Naive thymus-derived CD8-positive, alpha-beta T cell (primary cell): Measurements from ENCODE around the gene STPG3. TPM values are rescaled to one million over a fixed set of nuclear protein-coding genes. Genes with fewer than 3 reads are reported as not detected.
A peak's percentile ranks its signal among the peaks of the same experiment; 100 is the strongest.

ENCODE experiments used
- ATAC-seq, 2 donors: fragments of 150-1000 bp; cut with Tn5 transposase in 1 of 2; sonication (Bioruptor Pico), chemical (Tn5 transposase) in 1 of 2; 1 replicate in 1 of 2; 2 replicates in 1 of 2; pipeline ENCODE4 v1.10.0; 2021; ENCODE audit warnings: mild to moderate bottlenecking in 2 of 2, moderate library complexity in 2 of 2
- POLR2A ChIA-PET: fragments of 350-600 bp; sonication (Branson Sonifier 250); formaldehyde crosslinking; loops from one replicate; lab custom pipeline; 2021; ENCODE audit warnings: antibody characterized with exemption; lab: Charles Lee
- DNase-seq, 10 donors: peaks; one replicate each; pipeline versions ENCODE4 v3.0.0 to v3.0.0-alpha.2; 2020 to 2022
- H3K27ac Mint-ChIP-seq, 10 donors: one replicate each; pipeline ENCODE4 v1.8.0; 2020 to 2022; ENCODE audit warnings: mild to moderate bottlenecking in 10 of 10, mixed read lengths in 10 of 10, moderate library complexity in 4 of 10, inconsistent platforms in 1 of 10
- H3K27me3 Mint-ChIP-seq, 5 donors: one replicate each; pipeline ENCODE4 v1.8.0; 2021 to 2022; ENCODE audit warnings: mixed read lengths in 5 of 5
- H3K36me3 Mint-ChIP-seq, 3 donors: one replicate each; pipeline ENCODE4 v1.8.0; 2020 to 2022; ENCODE audit warnings: mixed read lengths in 3 of 3, mild to moderate bottlenecking in 2 of 3, inconsistent platforms in 1 of 3
- H3K4me1 Mint-ChIP-seq, 4 donors: one replicate each; pipeline ENCODE4 v1.8.0; 2021 to 2022; ENCODE audit warnings: mixed read lengths in 4 of 4
- H3K4me3 Mint-ChIP-seq, 10 donors: one replicate each; pipeline ENCODE4 v1.8.0; 2020 to 2022; ENCODE audit warnings: mild to moderate bottlenecking in 10 of 10, mixed read lengths in 10 of 10, moderate library complexity in 6 of 10, inconsistent platforms in 1 of 10
- H3K9me3 Mint-ChIP-seq, 9 donors: one replicate each; pipeline ENCODE4 v1.8.0; 2020 to 2022; ENCODE audit warnings: mixed read lengths in 9 of 9, mild to moderate bottlenecking in 3 of 9, inconsistent platforms in 1 of 9, moderate library complexity in 1 of 9
- polyA plus RNA-seq, 3 donors: library from polyadenylated mRNA; unstranded; fragments of 300-500 nt; fragmentation: Illumina TruSeq; gene quantifications; one replicate each; pipeline ENCODE4 v1.2.3, GENCODE V29; 2021
- total RNA-seq, 8 experiments: library from RNA in 2 of 8; stranded (reverse) in 2 of 8; gene quantifications; one replicate each; pipeline ENCODE4 v1.2.3 and lab custom pipeline; 2021 to 2026

The STPG3 gene
- total and polyA plus RNA-seq, 5 experiments from 2014 or later: not detected

DNA sequence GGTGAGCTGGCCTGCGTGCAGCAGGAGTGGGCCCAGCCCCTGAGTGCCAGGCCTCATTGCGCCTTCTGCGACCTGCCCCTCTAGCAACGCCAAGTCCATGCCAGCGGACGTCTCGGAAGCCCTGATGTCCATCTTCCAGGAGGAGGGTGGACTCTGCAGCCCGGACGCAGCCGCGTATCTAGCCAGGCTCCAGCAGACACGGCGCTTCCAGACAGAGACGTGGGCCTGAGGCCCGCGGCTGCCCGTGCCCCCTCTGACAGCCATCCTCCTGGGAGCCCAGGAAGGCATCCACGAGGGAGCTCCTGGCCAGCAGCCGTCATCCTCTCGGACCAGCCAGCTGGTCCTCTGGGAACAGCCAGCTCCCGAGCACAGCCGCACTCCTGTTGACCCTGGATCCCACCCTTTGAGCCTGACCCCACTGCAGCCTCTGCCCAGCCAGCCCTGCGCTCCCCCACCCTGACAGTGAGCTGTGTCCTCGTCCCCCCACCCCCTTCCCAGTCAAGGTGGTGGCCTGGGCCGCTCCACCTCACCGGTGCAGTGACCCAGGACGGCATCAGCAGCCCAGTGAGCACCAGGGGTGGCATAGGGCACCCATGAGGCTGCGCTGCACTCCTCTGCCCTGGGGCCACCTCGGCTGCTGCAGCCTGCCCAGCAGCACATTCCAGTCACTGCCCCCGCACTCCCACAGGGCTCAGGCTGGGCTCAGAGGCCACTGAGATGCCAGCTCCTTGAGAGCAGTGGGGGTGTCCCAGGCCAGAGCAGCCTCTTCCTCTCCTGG is 34.7 kb upstream of the STPG3 start:
- ATAC-seq: no peak
- no peaks in the 10 kb centered on the region for H3K27me3 Mint-ChIP-seq

GRCh38 chr9:137217276-137218211 is 33.5 kb upstream of the STPG3 start:
- H3K27ac Mint-ChIP-seq: peak overlapping the region in 1 of 10 donors; percentile 15

More for the DNA sequence above, 34.7 kb upstream of the STPG3 start:
- Mint-ChIP-seq H3K9me3 (no peaks in the 10 kb centered on the region), H3K4me1 (peaks cover 0 to 3% (median 0%) of the 10 kb centered on the region in 4 donors), H3K4me3 (peak overlapping the region in 1 of 10 donors; percentile 41), H3K36me3 (no peaks in the 10 kb centered on the region), H3K27ac (no peak overlapping the region)
- DNase-seq: no peak
- POLR2A ChIA-PET: interaction anchor here (0.6 kb wide), 1 partner anchor 441 kb away, joined by 3 read pairs; no protein-coding TSS in a partner anchor

GRCh38 chr9:137218212-137218753 is 32.8 kb upstream of the STPG3 start:
- Mint-ChIP-seq H3K9me3 (no peaks in the 10 kb centered on the region), H3K27ac (no peak overlapping the region), H3K4me3 (peak overlapping the region in 1 of 10 donors; percentile 10), H3K36me3 (no peaks in the 10 kb centered on the region), H3K27me3 (no peaks in the 10 kb centered on the region), H3K4me1 (peaks cover 1 to 6% (median 3%) of the 10 kb centered on the region in 4 donors)
- POLR2A ChIA-PET: interaction anchor here (1.1 to 1.3 kb wide), 2 partner anchors 8 to 36 kb away, joined by 3 read pairs; no protein-coding TSS in a partner anchor
- DNase-seq: no peak
- ATAC-seq: no peak

More at GRCh38 chr9:137217276-137218211, 33.5 kb upstream of the STPG3 start:
- Mint-ChIP-seq H3K27me3 (no peaks in the 10 kb centered on the region), H3K9me3 (no peaks in the 10 kb centered on the region), H3K36me3 (no peaks in the 10 kb centered on the region), H3K4me1 (peaks cover 0 to 3% (median 0%) of the 10 kb centered on the region in 4 donors), H3K4me3 (peak overlapping the region in 3 of 10 donors; percentile 15 to 36 (median 33))
- DNase-seq (no peak), ATAC-seq (no peak)
- POLR2A ChIA-PET: no interaction called here

- DNase-seq (no peak), ATAC-seq (no peak)
- no peaks in the 10 kb centered on the region for H3K9me3 Mint-ChIP-seq
- POLR2A ChIA-PET: interaction anchor here (0.5 to 1.5 kb wide), 4 partner anchors 8 to 856 kb away, joined by 3 to 4 read pairs (median 3); partner anchors contain the start of gene LCN8
- H3K4me3 Mint-ChIP-seq: peak overlapping the region in 1 of 10 donors; percentile 10
- H3K4me1 Mint-ChIP-seq: peaks cover 1 to 6% (median 3%) of the 10 kb centered on the region in 4 donors
- no peaks in the 10 kb centered on the region for H3K36me3 Mint-ChIP-seq
- H3K27ac Mint-ChIP-seq: no peak overlapping the region
- no peaks in the 10 kb centered on the region for H3K27me3 Mint-ChIP-seq
Measured at GRCh38 chr9:137218754-137219271, 32.3 kb upstream of the STPG3 start.

- Mint-ChIP-seq H3K4me1 (peaks cover 1 to 7% (median 6%) of the 10 kb centered on the region in 4 donors), H3K27ac (peak overlapping the region in 1 of 10 donors; percentile 71), H3K4me3 (peak overlapping the region in 4 of 10 donors; percentile 23 to 58 (median 39)), H3K27me3 (no peaks in the 10 kb centered on the region), H3K36me3 (no peaks in the 10 kb centered on the region), H3K9me3 (no peaks in the 10 kb centered on the region)
- DNase-seq: no peak
- no peak for ATAC-seq
- POLR2A ChIA-PET: interaction anchor here (0.7 to 1.5 kb wide), 5 partner anchors 21 to 857 kb away, joined by 3 to 6 read pairs (median 3); partner anchors contain the start of gene TUBB4B
Measured at GRCh38 chr9:137219757-137220316, 31.2 kb upstream of the STPG3 start.

- no peak for ATAC-seq
- peak overlapping the region in 7 of 10 donors; percentile 15 to 75 (median 58) for H3K4me3 Mint-ChIP-seq
- POLR2A ChIA-PET: interaction anchor here (0.9 to 1.5 kb wide), 5 partner anchors 21 to 858 kb away, joined by 3 to 6 read pairs (median 3); partner anchors contain the start of genes ANAPC2, SSNA1 and TUBB4B
- H3K27ac Mint-ChIP-seq: peak overlapping the region in 1 of 10 donors; percentile 71
- peaks cover 1 to 10% (median 6%) of the 10 kb centered on the region in 4 donors for H3K4me1 Mint-ChIP-seq
- H3K9me3 Mint-ChIP-seq: no peaks in the 10 kb centered on the region
- no peaks in the 10 kb centered on the region for H3K27me3 Mint-ChIP-seq
- no peaks in the 10 kb centered on the region for H3K36me3 Mint-ChIP-seq
- no peak for DNase-seq
Measured at GRCh38 chr9:137220317-137221094, 30.6 kb upstream of the STPG3 start.

- ATAC-seq (no peak), DNase-seq (no peak)
- H3K4me3 Mint-ChIP-seq: peak overlapping the region in 6 of 10 donors; percentile 38 to 75 (median 60)
- H3K9me3 Mint-ChIP-seq: no peaks in the 10 kb centered on the region
- H3K27ac Mint-ChIP-seq: no peak overlapping the region
- no peaks in the 10 kb centered on the region for H3K36me3 Mint-ChIP-seq
- POLR2A ChIA-PET: interaction anchor here (1.0 to 4.8 kb wide), 4 partner anchors 17 to 50 kb away, joined by 3 to 85 read pairs (median 5); partner anchors contain the start of genes ANAPC2, NDOR1, SSNA1 and TMEM203
- no peaks in the 10 kb centered on the region for H3K27me3 Mint-ChIP-seq
- H3K4me1 Mint-ChIP-seq: peaks cover 1 to 10% (median 6%) of the 10 kb centered on the region in 4 donors
Measured at GRCh38 chr9:137221095-137221505, 30.0 kb upstream of the STPG3 start.

DNA sequence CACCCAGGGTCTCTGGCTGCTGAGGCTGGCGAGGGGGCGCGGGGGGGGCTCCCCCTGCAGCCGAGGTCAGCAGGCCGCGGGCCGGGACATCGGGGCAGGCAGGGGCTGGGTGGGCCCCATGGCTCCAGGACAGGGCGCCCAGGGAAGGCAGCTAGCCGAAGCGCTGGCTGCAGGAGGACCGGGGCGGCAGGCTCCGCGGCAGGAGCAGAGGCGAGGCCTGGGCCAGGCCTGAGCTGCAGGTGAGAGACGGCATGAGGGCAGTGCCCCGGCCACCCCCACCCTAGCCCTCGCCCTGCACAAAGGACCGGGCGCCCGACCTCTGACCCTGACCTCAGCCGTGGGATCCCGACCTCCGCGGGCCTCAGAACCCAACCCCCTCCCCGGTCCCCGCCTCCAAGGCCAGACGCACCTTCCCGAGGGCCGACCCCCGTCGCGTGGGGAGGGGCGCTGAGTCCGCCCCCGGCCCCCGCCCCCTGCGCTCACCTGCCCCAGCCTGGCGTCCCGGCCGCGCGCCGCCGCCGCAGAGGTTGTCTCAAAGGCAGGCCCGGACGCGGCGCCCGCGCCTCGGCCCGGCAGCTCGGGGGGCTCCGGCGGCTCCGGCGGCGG is 29.5 kb upstream of the STPG3 start:
- H3K4me3 Mint-ChIP-seq: no peak overlapping the region
- peaks cover 1 to 10% (median 6%) of the 10 kb centered on the region in 4 donors for H3K4me1 Mint-ChIP-seq
- no peaks in the 10 kb centered on the region for H3K9me3 Mint-ChIP-seq
- no peaks in the 10 kb centered on the region for H3K36me3 Mint-ChIP-seq
- no peaks in the 10 kb centered on the region for H3K27me3 Mint-ChIP-seq
- peak in 1 of 10 donors; percentile 22 for DNase-seq
- POLR2A ChIA-PET: interaction anchor here (0.5 to 4.8 kb wide), 3 partner anchors 17 to 106 kb away, joined by 3 to 85 read pairs (median 3); partner anchors contain the start of genes NDOR1, TMEM203 and TPRN
- no peak overlapping the region for H3K27ac Mint-ChIP-seq
- no peak for ATAC-seq

DNA sequence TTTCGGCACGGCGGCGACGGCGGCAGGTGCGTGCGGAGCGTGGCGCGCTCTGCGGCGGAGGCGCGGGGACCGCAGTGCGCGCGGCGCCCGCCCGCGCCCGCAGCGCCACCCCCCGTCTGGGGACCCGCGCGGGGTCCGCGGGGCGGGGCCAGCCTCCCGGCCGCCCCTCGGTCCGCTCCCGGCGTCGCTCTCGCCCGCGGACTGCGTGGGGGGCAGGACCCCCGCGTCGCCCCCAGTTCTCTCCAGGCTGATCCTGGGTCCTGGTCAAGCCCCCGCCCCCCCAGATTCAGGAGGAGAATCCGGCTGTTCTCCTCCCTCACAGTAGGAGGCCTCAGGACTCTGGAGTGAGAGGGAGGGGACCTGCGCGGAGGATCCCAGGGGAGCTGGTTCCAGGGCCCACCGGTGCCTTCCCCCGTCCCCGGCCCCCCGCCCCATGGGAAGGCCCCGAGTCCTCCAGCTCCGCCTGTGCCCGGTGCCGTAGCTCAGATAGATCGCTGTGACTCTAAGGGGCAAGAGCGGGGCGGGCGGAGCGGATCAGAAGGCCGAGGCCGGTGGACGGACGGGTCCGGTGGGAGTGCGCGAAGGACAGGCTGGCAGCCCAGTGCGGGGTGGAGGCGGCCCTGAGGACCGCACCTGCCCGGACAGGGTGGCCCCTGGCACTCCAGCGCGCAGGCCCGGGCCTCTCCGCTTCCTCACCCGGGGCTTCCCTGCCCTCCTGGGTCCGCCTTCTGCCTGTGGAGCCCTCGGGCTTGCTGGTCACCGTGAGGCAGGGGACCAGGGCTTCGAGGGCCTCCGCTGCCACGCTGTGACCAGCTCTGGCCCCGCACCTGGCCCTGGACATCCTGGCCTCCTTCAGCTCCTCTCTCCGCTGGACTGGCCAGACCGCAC is 28.7 kb upstream of the STPG3 start, which contains the start of gene RNF208:
Gene RNF208, minus strand, starts transcription at position 51 of the 888 bp plus-strand sequence. CDS start 1,028 bp downstream, outside the sequence.
- peaks cover 0 to 3% (median under 1%) of the 10 kb centered on the region in 5 donors for H3K27me3 Mint-ChIP-seq
- peak within 1 kb of the TSS; percentile 73 to 89 (median 82) for H3K4me3 Mint-ChIP-seq
- H3K9me3 Mint-ChIP-seq: no peaks in the 10 kb centered on the region
- DNase-seq (peak in 3 of 10 donors; percentile 26 to 37 (median 30)), ATAC-seq (no peak)
- H3K4me1 Mint-ChIP-seq: peaks cover 2 to 12% (median 8%) of the 10 kb centered on the region in 4 donors
- H3K36me3 Mint-ChIP-seq: no peaks in the 10 kb centered on the region
- POLR2A ChIA-PET: interaction anchor here (0.6 to 6.4 kb wide), 25 partner anchors 8 to 494 kb away, joined by 3 to 85 read pairs (median 6); partner anchors contain the start of genes ANAPC2, EHMT1, MAN1B1 and NDOR1
- peak within 1 kb of the TSS in 9 of 10 donors; percentile 60 to 92 (median 79) for H3K27ac Mint-ChIP-seq
